GM19468 (cell line): Measurements from ENCODE around the gene RAG1.

Source experiments
- ATAC-seq: cut with Tn5 transposase; IDR thresholded peaks from one replicate; pipeline ENCODE4 v1.9.1; 2021; ENCODE audit warnings: mild to moderate bottlenecking, moderate library complexity, moderate number of reproducible peaks; ENCODE audit not compliant: unreplicated experiment; ENCODE audit errors: extremely low read depth

RAG1 gene

DNA sequence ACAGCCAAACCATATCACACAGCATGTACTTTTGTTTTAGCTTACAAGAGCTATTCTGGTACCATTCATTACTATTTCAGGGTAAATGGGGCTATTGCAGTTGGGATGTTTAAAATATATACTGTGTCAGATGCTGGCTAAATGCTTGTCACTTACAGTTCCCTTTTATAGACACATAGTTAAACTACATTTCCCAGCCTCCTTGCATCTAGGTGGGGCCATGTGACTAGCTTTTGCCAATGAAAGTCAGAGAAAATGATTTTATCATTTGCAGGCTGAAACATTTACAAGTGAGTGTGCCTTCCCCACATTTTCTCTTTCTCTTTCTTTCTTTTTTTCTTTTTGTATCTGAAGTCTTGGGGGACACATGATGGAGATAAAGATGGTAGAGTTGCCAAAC, 18.7 kb downstream of the RAG1 start:
- ATAC-seq = no peak

DNA sequence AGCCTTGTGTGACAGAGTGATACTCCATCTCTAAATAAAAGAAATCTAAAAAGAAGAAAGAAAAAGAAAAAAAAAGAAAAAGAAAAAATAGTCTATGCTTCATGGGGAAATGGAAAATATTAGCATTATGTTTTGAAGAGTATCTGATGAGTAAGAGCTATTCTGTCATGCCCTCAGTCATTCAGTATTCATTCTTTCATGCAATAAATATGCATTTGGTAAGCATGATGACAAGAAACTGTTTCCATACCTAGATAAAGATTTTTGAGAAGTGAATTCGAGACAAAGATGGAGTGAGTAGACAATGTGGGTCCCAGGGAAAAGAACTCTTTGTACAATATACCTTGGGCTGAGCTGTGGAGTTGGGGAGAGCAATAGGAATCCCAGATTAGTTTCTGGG, 20.3 kb downstream of the RAG1 start:
- ATAC-seq = no peak

DNA sequence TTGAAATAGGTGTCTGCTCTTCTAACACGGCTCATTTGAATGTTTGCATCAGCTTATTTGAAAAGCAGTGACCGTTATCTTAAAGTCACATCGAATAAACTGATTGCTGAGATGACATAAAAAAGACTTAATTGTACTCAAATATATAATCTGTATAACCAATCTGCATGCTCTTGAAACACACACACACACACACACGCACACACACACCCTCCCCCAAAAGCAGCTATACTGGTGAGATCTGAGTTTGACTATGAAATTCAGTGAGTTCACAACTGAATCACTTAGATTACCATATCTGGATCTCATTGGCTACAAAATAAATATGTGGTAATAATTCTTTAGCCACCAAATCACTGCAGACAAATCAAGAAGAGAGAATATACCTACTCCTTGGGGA, 22.7 kb downstream of the RAG1 start:
- ATAC-seq = no peak

DNA sequence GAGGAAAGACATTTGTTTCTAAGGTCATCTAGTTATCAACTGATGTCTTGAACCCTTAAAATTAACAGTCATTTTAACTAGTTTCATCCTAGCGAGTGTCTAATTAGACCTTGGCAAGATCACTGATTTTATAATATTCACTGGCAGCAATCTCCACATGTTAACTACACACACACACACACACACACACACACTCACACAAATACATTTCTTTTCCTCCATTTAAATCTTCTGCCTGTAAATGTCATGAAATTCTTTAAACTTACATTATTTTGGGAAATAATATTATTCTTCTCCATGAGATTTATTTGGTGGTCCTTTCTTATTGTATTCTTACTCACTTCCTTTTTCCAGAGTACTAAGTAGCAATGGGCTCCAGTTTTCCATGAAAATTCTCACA, 23.6 kb downstream of the RAG1 start:
- ATAC-seq = no peak

DNA sequence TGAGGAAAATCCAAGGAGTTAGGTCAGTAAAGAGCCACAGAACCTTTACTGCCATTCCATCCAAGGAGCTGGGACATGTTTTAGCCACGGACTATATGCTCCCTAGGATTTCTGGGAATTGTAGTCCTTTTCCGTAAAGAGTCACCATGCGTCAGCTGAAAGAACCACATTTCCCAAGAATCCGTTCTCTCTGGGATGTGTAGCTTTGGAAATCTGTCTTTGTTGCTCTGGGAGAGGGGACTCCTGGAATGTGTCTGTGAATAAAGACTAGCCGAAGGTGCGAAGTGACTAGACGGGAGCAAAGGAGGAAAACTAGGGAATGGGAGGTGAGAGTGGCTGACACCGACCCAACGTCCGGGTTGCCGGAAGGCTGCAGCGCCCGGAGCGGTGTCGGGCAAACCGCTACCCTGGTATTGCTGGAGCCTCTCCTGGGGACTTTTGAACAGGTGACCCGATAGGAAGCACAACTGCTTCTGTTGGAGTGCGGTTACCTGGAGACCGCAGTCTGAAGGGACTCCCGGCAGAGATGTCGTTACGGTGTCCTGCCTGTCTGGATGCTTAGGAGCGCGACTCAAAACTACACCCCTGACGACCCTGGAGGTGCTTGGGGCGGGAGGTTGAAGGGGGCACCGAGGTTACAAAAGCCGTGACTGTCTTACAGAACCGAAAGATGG, 26.6 kb downstream of the RAG1 start, which contains the start of gene IFTAP:
TSS of gene IFTAP (plus strand) at position 187 of the 674 bp plus-strand sequence. CDS start 15,602 bp downstream, outside the sequence.
- peak; percentile 59 for ATAC-seq

DNA sequence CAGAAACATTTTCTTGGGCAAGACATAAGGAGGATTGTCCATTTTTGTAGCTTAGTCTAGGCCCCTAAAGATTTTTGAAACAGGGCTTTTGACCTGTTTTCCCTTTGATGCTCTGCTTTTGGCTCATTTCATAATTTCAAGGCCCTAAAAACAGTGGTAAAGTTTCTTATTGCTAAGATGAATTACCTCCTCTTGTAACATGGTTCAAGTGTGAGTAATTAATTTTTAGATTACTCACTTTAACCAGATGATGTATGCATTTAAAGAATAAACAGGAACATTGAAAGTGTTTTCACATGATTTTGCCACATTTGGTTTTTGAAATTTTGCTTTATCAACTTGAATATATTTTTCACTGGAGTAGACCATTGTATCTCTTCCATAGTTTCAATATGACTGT, 29.1 kb downstream of the RAG1 start:
- no peak for ATAC-seq

DNA sequence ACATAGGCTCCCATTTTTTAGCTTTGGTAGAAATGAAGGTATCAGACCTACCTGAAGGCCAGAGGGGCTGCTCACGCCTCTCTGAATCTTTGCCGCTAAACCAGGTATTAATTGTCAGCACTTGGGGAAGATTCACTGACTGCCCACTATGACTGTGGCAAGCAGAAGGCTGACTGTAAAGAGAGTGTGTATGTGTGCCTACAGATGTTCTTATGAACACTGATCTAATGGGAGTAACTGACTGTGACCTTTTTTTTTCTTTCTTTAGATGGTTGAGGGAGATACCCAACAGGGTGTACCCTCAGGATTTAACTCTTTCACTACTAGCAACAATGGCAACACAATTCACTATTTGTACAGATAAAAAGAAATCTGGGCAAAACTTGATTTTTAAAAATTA, 30.2 kb downstream of the RAG1 start, which contains the start of gene RAG2:
TSS of gene RAG2 (minus strand) at position 186 of the 400 bp plus-strand sequence. CDS start 4,068 bp downstream, outside the sequence.
- ATAC-seq = no peak

DNA sequence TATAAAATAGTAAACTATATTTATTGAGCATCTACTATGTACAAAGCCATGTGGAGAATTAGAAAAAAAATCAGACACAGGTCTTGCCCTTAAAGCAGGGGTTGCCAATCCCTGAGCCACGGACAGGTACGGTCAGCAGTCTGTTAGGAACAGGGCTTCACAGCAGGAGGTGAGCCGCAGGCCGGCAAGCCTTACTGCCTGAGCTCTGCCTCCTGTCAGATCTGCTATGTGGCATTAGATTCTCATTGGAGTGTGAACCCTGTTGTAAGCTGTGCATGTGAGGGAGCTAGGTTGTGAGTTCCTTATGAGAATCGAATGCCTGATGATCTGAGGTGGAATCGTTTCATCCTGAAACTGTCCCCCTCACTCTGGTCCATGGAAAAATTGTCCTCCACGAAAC, 32.4 kb downstream of the RAG1 start:
- no peak for ATAC-seq

DNA sequence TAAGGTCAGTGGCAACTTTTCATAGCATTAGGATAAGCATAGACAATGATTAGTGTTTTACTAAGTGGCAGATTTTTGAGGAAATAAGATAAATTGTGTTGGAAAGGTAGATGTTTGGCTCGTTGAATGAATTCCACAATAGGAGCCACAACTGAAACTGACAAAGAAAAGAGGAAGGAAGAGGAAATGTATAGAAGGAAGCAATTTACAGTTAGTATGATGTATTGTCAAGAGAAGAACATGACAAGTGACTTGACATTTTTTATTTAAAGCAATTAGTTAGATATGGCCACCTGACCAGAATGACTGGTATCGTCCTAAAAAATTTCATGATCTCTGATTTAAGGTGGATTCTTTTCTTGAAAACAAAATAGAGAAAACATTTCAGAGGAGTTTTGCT, 33.3 kb downstream of the RAG1 start:
- ATAC-seq = no peak

DNA sequence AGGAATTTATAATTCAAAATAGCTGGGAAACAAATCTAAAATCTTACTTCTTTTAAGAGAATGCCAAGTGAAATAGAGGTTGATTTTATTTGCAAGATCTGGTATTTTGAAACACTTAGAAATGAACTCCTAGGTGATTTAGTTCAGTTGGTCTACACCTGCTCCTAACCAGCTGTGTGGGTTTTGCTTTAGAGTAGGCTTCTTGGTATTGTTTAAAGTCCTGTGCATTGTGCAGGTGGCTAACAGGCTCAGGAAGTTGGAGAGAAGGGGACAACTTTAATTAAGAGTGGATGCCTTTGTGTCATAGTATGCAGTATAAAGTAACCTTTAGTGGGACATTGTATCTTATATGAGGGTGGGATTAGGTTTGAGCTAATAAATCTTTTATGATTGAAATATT, 34.3 kb downstream of the RAG1 start:
- no peak for ATAC-seq

DNA sequence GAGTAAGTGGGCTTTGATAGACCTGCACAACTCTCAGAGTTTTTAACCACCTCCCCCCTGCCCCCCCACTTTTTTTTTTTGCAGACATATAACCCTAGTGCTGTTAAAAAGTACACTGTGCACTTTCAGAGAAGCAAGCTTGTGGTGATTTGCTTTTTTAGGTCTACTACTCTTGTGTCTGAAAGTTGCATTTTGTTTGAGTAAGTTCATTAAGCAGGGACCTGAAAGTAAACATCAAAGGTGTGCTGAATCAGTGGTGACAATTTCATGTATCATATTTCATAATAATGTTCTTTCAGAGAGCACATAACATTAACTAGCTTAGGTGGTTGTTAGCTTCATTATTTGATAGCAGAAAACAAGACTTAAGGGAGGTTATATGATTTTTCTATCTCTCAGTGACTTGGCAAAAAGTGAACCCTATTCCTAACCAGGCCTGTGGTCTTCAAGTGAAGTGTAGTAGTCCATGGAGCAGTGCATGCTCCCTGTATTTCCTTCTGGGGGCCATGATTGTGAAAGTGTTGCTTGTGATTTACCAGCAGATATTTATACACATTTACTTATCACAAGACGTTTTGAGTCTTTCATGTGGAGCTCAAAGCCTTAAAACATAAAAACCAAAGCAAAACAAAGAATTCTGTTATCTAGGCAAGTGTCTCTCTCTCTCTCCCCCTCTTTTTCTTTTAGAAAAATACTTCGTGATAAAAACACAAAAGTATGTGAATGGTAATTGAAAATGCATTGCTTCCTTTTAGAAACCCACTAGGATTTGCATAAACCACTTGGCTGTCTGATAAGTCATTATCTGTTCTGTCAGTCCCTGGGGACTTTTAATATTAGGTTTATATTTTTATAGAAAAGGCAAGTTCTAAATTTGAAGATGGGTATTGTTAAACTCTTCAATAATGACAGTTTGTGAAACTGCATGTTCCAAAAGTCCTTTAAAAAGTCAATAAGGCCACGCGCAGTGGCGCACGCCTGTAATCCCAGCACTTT, 37.7 kb downstream of the RAG1 start:
- ATAC-seq = no peak

DNA sequence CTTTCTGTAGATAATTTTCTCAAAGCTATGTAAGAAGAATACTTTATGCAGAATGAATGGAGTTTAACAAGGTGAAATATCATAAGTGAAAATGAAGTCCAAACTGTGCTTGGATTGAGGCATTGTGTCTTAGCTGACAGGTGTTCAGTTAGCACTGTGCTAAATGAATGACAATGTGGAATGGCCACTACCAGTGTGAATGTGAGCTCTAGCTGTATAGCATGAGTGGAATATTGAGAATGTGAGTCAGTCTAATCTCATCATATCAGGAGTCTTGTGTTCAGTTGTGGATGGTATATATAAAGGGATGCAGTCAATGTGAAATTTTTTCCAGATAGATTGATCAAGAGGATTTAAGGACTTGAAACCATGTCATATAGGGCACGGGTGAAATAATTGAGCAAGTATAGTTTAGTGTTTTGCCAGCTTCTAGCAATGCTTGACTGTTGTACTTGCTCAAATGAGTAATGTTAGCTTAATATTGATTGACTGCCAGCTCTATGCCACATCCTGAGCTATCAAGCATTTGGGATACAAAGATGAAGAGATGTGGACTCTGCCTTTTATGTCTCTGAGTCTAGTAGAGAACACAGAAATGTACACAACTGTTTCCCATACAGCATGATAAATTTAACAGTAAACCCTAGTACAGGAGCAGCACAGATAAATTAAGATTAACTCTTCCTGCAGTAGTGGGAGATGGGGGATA, 40.8 kb downstream of the RAG1 start:
- no peak for ATAC-seq

DNA sequence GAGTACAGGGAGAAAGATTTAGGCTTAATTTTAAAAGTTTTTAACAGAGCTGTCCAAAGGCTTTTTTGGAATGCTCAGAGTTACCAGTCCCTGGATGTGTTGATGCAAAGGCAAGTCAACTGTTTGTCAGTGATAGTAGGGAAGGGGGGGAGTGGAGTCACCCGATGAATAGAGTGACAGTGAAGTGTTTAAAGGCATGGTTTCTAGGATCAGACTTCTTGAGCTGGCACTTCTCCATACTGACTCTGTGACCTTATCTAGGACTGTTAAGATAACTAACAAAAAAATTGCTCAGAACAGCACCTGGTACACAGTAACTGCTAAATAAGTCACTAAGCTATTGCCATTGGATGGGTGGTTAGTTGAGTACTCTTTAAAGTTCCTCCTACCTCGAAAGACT, 41.6 kb downstream of the RAG1 start:
- ATAC-seq = no peak

DNA sequence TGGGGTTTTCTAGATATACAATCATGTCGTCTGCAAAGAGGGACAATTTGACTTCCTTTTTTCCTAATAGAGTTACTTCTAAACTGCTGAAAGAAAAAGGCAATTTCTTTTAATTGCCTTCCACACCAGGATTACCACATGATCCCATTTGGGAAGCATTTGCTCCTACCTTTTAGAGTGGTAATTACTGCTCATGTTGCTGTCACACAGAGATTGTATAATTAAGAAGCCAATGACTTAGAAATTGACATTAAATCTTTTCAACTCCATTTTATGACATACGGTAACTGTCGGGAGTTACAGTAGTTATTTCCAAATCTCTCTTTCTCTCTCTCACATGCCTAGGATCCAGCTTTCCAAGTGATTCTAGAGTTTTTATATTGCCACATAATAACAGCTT, 48.0 kb downstream of the RAG1 start:
- ATAC-seq = no peak

DNA sequence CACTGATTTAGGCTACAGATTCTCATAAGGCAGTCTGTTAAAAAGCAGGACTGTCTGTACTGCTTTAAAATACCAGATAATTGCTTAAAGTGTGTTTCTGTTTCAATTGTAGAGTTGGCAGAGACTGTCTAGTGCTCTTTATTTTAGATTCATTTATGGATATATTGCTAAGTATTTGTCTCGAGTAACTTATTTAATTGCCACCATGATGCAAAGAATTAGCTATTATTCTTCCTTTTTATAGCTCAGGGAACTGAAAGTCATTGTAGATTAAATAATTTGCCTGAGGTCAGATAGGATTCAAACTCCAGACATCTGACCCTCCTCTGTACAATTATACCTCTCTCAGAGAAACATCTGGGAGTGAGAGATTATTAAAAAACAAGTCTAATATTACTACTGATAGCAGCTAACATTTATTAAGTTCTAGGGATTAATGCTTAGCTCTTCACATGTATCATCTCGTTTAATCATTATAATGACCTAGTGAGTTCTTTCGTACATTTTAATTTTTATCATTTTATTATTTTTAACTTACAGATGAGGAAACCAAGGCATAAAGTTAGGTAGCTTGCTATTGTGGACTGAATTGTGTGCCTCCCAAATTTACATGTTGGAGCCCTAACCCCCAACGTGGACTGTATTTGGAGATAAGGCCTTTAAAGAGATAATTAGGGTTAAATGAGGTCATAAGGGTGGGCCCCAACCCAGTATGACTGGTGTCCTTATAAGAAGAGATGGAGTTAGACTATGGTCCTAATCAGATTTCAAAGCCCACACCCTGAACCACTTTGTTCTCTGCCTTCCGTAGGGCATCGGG, 49.9 kb downstream of the RAG1 start:
- no peak for ATAC-seq

DNA sequence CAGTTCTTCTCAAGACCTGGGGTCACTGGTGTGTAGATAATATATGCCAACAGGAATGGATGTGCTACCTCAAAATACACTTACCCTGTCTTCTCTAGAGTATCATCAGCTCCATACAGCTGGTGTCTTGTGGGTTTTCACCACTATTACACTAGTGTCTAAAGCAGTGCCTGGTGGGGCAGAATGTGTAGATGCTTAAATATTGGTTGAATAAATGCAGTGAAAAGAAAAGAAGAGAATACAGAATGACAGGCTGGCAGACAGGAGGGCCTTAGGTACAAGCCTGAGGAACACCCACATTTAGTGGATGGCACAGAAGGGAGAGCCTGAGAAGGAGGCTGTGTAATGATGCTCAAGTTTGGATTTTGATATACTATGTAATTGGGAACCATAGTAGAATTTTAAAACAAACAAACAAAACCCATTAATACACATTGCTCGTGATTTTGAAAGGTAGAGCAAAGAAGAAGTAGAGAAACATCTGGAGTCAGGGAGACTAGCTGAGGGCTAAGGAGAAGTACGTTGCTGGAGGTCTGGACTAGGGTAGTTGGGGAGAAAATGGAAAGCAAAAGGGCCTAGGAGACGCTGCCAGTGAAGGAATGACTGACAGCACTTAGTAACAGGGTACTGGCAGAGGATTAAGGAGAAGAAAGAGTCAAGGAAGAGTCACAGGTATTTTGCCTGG, 50.7 kb downstream of the RAG1 start:
- ATAC-seq = no peak

DNA sequence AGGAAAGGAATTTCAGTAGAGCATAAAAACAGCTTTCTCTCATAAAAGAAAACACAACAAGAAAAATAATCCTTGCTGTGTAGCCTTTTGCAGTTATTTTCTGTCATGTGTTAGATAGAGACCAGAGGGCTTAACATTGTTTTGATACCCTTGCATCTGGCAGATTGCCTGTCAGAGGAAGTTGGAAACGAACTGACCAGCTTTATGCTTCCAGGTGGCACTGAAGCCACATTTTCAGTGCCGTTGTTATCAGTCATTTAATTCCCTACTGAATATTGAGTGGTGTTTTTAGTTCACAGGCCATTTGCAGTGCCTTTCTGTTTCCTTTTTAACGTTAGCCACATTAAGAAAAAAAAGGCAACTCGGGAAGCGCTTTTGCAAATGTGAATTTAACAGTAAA, 51.7 kb downstream of the RAG1 start:
- no peak for ATAC-seq

DNA sequence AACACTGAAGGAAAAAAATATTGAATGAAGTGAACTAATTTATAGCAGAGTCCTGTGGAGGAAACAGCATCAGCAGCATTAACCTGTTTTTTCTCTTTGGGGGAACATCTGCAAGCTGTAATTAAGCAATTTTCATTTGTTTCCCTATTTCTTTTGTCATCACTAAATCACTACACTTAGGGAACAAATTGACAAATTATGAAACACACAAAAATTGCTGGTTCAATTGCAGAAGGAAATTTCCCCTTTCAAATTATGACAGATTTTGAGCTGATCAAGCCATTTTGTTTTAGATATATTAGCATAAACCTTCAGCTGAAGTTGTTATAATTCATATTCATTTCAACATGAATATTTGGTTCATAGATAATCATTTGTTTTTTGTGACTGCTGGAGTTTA, 52.4 kb downstream of the RAG1 start:
- no peak for ATAC-seq

DNA sequence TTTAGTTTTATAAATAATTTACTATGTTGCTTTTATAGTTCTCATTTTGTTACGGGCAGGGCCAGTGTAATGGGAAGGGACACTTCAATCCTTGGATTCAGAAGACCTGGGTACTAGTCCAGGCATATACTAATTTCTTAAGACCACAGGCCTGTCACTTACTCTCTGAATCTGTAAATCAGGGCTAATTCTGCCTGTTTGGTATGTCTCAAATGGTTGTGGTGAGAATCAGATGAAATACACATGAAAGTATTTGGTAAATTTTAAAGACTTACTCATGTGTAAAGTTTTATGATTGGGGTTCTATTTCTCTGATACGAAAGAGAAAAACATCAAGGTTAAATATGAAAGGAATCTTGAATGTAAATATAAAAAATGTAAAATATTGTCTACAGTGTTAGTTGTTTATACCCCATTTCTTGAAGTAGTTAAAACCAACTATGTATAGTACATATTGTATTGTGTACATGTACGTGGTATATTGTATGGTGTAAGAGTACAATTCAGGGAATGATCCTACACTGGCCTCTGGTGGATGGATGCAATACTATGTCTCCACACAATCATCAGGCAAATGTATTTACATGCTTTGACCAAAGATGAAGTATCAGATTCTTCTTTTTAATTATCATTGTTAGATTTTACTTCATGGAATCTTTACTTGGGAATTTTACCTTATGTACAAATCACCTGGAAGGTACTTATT, 54.8 kb downstream of the RAG1 start:
- ATAC-seq = no peak
